Calu3 (cell line): ENCODE measurements around the gene NMT1. TPM values are rescaled to one million over a fixed set of nuclear protein-coding genes. Genes with fewer than 3 reads are reported as not detected.

Experiments
- BruUV-seq: library from RNA; stranded (reverse); fragments of 400-500 nt; replicated peaks from 2 replicates; lab custom pipeline; 2021; lab: Mats Ljungman, UMichigan
- CTCF ChIA-PET: fragments of 300-600 bp; sonication (Branson Sonifier 250); formaldehyde crosslinking; loops from one replicate; lab custom pipeline; 2022; ENCODE audit warnings: antibody characterized with exemption; lab: Charles Lee
- DNase-seq: peaks from one replicate; pipeline ENCODE4 v3.0.0; 2022
- H3K27ac Mint-ChIP-seq: one replicate; pipeline ENCODE4 v1.8.0; 2022; ENCODE audit warnings: mixed read lengths; ENCODE audit not compliant: unreplicated experiment
- H3K27me3 Mint-ChIP-seq: one replicate; pipeline ENCODE4 v1.8.0; 2022; ENCODE audit warnings: mixed read lengths; ENCODE audit not compliant: unreplicated experiment
- H3K36me3 Mint-ChIP-seq: one replicate; pipeline ENCODE4 v1.8.0; 2022; ENCODE audit warnings: mild to moderate bottlenecking, moderate library complexity, mixed read lengths; ENCODE audit not compliant: insufficient read depth, unreplicated experiment
- H3K4me1 Mint-ChIP-seq: one replicate; pipeline ENCODE4 v1.8.0; 2022; ENCODE audit warnings: mild to moderate bottlenecking, low read depth, mixed read lengths; ENCODE audit not compliant: unreplicated experiment
- H3K4me3 Mint-ChIP-seq: one replicate; pipeline ENCODE4 v1.8.0; 2022; ENCODE audit warnings: mild to moderate bottlenecking, low read depth, moderate library complexity, mixed read lengths; ENCODE audit not compliant: unreplicated experiment
- H3K9me3 Mint-ChIP-seq: one replicate; pipeline ENCODE4 v1.8.0; 2022; ENCODE audit warnings: low read depth, mixed read lengths; ENCODE audit not compliant: unreplicated experiment
- intact Hi-C: fragments of 100-400 bp; cut with micrococcal nuclease; formaldehyde crosslinking; loops from one replicate; pipeline ENCODE4 v1.10.0; 2022; ENCODE audit not compliant: unreplicated experiment
- microRNA-seq: library from miRNA; unstranded; fragments of <30 nt; microRNA quantifications from one replicate; pipeline ENCODE4 v1.2.0, GENCODE V29; 2022
- total RNA-seq: library from RNA; stranded (reverse); gene quantifications from 2 replicates; pipeline ENCODE4 v1.2.3, GENCODE V29; 2022
- TF ChIP-seq, protein P1 (sequence below): fragments of 200-600 bp; IDR thresholded peaks from one replicate; pipeline ENCODE4 v1.8.0; 2022; ENCODE audit warnings: antibody characterized with exemption; ENCODE audit not compliant: unreplicated experiment

The NMT1 gene
- total RNA-seq, 1 experiment from 2014 or later = 185 TPM

DNA sequence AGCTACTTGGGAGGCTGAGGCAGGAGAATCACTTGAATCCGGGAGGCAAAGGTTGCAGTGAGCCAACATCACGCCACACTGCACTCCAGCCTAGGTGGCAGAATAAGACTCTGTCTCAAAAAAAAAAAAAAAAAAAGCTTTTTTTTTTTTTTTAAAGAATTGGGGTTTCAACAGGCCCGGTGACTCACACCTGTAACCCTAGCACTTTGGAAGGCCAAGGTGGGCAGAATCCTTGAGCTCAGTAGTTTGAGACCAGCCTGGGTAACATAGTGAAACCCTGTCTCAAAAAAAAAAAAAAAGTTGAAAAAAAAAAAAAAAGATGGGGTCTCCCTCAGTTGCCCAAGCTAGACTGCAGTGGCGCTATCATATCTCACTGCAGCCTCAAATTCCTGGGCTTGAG lies 93.9 kb downstream of the NMT1 start:
- Mint-ChIP-seq H3K36me3 (peaks cover 67% of the 10 kb centered on the region), H3K9me3 (no peaks in the 10 kb centered on the region), H3K27me3 (no peaks in the 10 kb centered on the region), H3K4me3 (no peak overlapping the region), H3K27ac (no peak overlapping the region), H3K4me1 (peaks cover 47% of the 10 kb centered on the region)
- DNase-seq = no peak
- no TSS peak for BruUV-seq
- CTCF ChIA-PET = interaction anchor here (0.6 to 1.9 kb wide), 8 partner anchors 18 to 264 kb away, joined by 4 to 11 read pairs (median 8); partner anchors contain the start of gene ACBD4
- TF ChIP-seq, protein P1, sequence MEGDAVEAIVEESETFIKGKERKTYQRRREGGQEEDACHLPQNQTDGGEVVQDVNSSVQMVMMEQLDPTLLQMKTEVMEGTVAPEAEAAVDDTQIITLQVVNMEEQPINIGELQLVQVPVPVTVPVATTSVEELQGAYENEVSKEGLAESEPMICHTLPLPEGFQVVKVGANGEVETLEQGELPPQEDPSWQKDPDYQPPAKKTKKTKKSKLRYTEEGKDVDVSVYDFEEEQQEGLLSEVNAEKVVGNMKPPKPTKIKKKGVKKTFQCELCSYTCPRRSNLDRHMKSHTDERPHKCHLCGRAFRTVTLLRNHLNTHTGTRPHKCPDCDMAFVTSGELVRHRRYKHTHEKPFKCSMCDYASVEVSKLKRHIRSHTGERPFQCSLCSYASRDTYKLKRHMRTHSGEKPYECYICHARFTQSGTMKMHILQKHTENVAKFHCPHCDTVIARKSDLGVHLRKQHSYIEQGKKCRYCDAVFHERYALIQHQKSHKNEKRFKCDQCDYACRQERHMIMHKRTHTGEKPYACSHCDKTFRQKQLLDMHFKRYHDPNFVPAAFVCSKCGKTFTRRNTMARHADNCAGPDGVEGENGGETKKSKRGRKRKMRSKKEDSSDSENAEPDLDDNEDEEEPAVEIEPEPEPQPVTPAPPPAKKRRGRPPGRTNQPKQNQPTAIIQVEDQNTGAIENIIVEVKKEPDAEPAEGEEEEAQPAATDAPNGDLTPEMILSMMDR = no peak
- intact Hi-C loops = no loop called here

DNA sequence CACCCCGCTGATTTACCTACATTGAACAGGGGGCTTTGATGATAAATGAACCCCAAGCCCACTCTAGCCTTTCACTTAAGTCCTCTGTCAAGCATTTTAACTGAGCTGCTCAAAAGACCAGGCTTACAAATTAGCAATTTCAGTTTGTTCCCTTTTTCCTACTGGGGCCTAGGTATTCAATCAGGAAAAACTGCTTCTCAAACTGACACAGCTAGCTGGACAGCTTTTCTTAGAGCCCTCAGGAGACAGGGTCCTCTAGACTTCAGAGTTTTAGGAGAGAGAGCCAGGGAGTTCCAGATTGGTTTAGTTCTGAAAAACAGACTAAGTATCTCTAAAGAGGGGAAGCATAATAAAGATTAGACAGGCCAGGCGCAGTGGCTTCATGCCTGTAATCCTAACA lies 94.4 kb downstream of the NMT1 start:
- peaks cover 49% of the 10 kb centered on the region for H3K4me1 Mint-ChIP-seq
- BruUV-seq = no TSS peak
- no peak overlapping the region for H3K4me3 Mint-ChIP-seq
- TF ChIP-seq, protein P1 = no peak
- H3K27ac Mint-ChIP-seq = peak overlapping the region; percentile 68
- no peaks in the 10 kb centered on the region for H3K27me3 Mint-ChIP-seq
- no peaks in the 10 kb centered on the region for H3K9me3 Mint-ChIP-seq
- peaks cover 67% of the 10 kb centered on the region for H3K36me3 Mint-ChIP-seq
- DNase-seq = no peak
- CTCF ChIA-PET = interaction anchor here (0.6 to 1.9 kb wide), 8 partner anchors 17 to 263 kb away, joined by 4 to 11 read pairs (median 8); partner anchors contain the start of gene ACBD4
- intact Hi-C loops = no loop called here

DNA sequence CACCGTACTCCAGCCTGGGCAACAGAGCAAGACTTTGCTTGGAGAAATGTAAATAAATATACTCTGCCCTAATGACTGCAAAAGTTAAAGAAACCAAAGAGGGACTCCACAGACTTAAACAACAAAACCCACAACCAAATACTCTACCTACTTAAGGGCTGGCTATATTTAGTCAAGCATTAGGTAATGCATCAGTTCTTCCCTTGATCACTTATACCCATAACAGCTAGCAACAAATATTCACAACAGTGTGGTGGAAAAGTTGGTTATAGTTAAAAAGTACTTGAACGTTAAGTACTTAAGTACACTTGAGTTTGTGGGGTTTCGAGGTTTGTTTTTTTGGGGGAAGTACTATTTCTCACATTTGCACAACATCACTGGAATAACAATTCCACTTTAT lies 95.1 kb downstream of the NMT1 start:
- TF ChIP-seq, protein P1 = no peak
- Mint-ChIP-seq H3K27me3 (no peaks in the 10 kb centered on the region), H3K36me3 (peaks cover 67% of the 10 kb centered on the region), H3K4me3 (no peak overlapping the region), H3K9me3 (no peaks in the 10 kb centered on the region), H3K4me1 (peaks cover 44% of the 10 kb centered on the region), H3K27ac (no peak overlapping the region)
- CTCF ChIA-PET = interaction anchor here (1.2 to 1.9 kb wide), 3 partner anchors 17 to 62 kb away, joined by 4 to 10 read pairs (median 4); partner anchors contain the start of gene ACBD4
- no peak for DNase-seq
- intact Hi-C loops = no loop called here
- BruUV-seq = no TSS peak

Small RNA genes lying within 50 kb of the gene (microRNA-seq; reads per million reads assigned to microRNA genes)
- gene MIR6784 = not detected

Other genes with a start within 250 kb of the NMT1 start
- 75.9 and 114 TPM in 2 replicates for gene GJC1, start 231.0 kb upstream of the NMT1 start, total RNA-seq
- gene HIGD1B, start 213.4 kb upstream of the NMT1 start, total RNA-seq = not detected in 2 replicates
- gene EFTUD2, start 161.9 kb upstream of the NMT1 start, total RNA-seq = 197 and 202 TPM in 2 replicates
- not detected in 2 replicates for gene GFAP, start 145.8 kb upstream of the NMT1 start, total RNA-seq
- 72.8 and 84.6 TPM in 2 replicates for gene KIF18B, start 113.5 kb upstream of the NMT1 start, total RNA-seq
- gene C1QL1, start 93.0 kb upstream of the NMT1 start, total RNA-seq = 1.3 and 1.5 TPM in 2 replicates
- 20.5 and 21.7 TPM in 2 replicates for gene DCAKD, start 9.7 kb upstream of the NMT1 start, total RNA-seq
- 34.4 and 64.3 TPM in 2 replicates for gene PLCD3, start 71.2 kb downstream of the NMT1 start, total RNA-seq
- gene ACBD4, start 74.4 kb downstream of the NMT1 start, total RNA-seq = 21.8 and 23.2 TPM in 2 replicates
- gene HEXIM1, start 87.2 kb downstream of the NMT1 start, total RNA-seq = 57.2 and 64.7 TPM in 2 replicates
- 16.3 and 17.1 TPM in 2 replicates for gene HEXIM2, start 100.6 kb downstream of the NMT1 start, total RNA-seq
- gene FMNL1, start 160.6 kb downstream of the NMT1 start, total RNA-seq = 8.5 and 9.6 TPM in 2 replicates
- gene SPATA32, start 200.8 kb downstream of the NMT1 start, total RNA-seq = 0.85 and 0.88 TPM in 2 replicates